H1 (cell line): ENCODE data around the gene INTS2. TPM values are rescaled to one million over a fixed set of nuclear protein-coding genes. Genes with fewer than 3 reads are reported as not detected.

Experiments used
- CTCF ChIA-PET: fragments of 300-600 bp; sonication (Branson Sonifier 250); formaldehyde crosslinking; loops from one replicate; lab custom pipeline; 2021; ENCODE audit not compliant: partially characterized antibody; lab: Charles Lee
- POLR2A ChIA-PET: fragments of 300-600 bp; sonication (Branson Sonifier 250); formaldehyde crosslinking; loops from one replicate; lab custom pipeline; 2021; ENCODE audit warnings: inconsistent platforms; ENCODE audit not compliant: partially characterized antibody; lab: Charles Lee
- DNase-seq, 2 experiments: peaks; one replicate each; pipeline versions ENCODE4 v3.0.0 to v3.0.0-alpha.2; 2010 to 2022; ENCODE audit warnings: low spot score in 2 of 2, low read depth in 1 of 2, mixed read lengths in 1 of 2
- FAIRE-seq: peaks from 2 replicates; lab custom pipeline; 2011; peaks lifted over from hg19 to GRCh38; lab: Jason Lieb, UNC
- H2AFZ ChIP-seq: 2 replicates; pipeline ENCODE4 v1.8.1; 2012; ENCODE audit warnings: low read length, inconsistent platforms
- H2AK5ac ChIP-seq: 2 replicates; pipeline ENCODE4 v1.6.1; 2013; ENCODE audit warnings: low read depth, low read length
- H2BK120ac ChIP-seq: replicated peaks from 2 replicates; pipeline ENCODE3; 2013; ENCODE audit warnings: low read depth, low read length, inconsistent platforms
- H2BK12ac ChIP-seq: 2 replicates; pipeline ENCODE4 v1.6.1; 2013; ENCODE audit warnings: low read depth, low read length
- H2BK15ac ChIP-seq: 2 replicates; pipeline ENCODE4 v1.6.1; 2013; ENCODE audit warnings: low read length
- H2BK20ac ChIP-seq: 2 replicates; pipeline ENCODE4 v1.6.1; 2013; ENCODE audit warnings: low read length
- H2BK5ac ChIP-seq: 2 replicates; pipeline ENCODE4 v1.6.1; 2013; ENCODE audit warnings: low read depth, low read length
- H3K14ac ChIP-seq: 2 replicates; pipeline ENCODE4 v1.6.1; 2013; ENCODE audit warnings: inconsistent platforms; ENCODE audit not compliant: insufficient read length
- H3K18ac ChIP-seq: 2 replicates; pipeline ENCODE4 v1.6.1; 2013; ENCODE audit warnings: low read length; ENCODE audit errors: extremely low read depth
- H3K23ac ChIP-seq: 2 replicates; pipeline ENCODE4 v1.6.1; 2013; ENCODE audit warnings: inconsistent platforms; ENCODE audit not compliant: insufficient read length
- H3K23me2 ChIP-seq: 2 replicates; pipeline ENCODE4 v1.6.1; 2013; ENCODE audit warnings: low read depth, low read length
- H3K27ac ChIP-seq: 2 replicates; pipeline ENCODE4 v1.6.1; 2011; ENCODE audit warnings: low read depth, low read length, inconsistent platforms
- H3K27me3 ChIP-seq, 4 experiments: replicated peaks in 1 of 4; 1 replicate in 1 of 4; 2 replicates in 3 of 4; pipeline versions ENCODE4 v1.6.1 to v1.8.1; 2011 to 2013; ENCODE audit warnings: low read length in 3 of 4, mild to moderate bottlenecking in 3 of 4, inconsistent platforms in 2 of 4, mixed read lengths in 2 of 4, moderate library complexity in 1 of 4; ENCODE audit not compliant: control insufficient read depth in 3 of 4, insufficient read depth in 3 of 4; ENCODE audit errors: extremely low read depth in 1 of 4
- H3K36me3 ChIP-seq, 4 experiments: 2 replicates each; pipeline versions ENCODE4 v1.6.1 to v1.8.1; 2011 to 2013; ENCODE audit warnings: mild to moderate bottlenecking in 4 of 4, low read length in 3 of 4, moderate library complexity in 2 of 4, control low read depth in 1 of 4, inconsistent platforms in 1 of 4; ENCODE audit not compliant: insufficient read depth in 4 of 4, control insufficient read depth in 2 of 4
- H3K4ac ChIP-seq: replicated peaks from 2 replicates; pipeline ENCODE3; 2013; ENCODE audit warnings: low read length, low read depth, mixed read lengths, inconsistent platforms; ENCODE audit not compliant: insufficient read length
- H3K4me1 ChIP-seq, 4 experiments: replicated peaks in 1 of 4; 1 replicate in 1 of 4; 2 replicates in 3 of 4; pipeline versions ENCODE4 v1.6.1 to v1.8.1; 2011 to 2013; ENCODE audit warnings: low read length in 3 of 4, inconsistent platforms in 2 of 4, mixed read lengths in 1 of 4; ENCODE audit not compliant: insufficient read depth in 4 of 4, control insufficient read depth in 3 of 4
- H3K4me2 ChIP-seq, 2 experiments: 2 replicates each; pipeline versions ENCODE4 v1.6.1 to v1.8.1; 2011 to 2013; ENCODE audit warnings: low read depth in 2 of 2, low read length in 2 of 2, control low read depth in 1 of 2, inconsistent platforms in 1 of 2, mild to moderate bottlenecking in 1 of 2; ENCODE audit not compliant: insufficient read depth in 1 of 2
- H3K4me3 ChIP-seq, 4 experiments: fragments of 200-600, 300-600 bp in 1 of 4; sonication (generic), shearing (Covaris generic), sonication (Bioruptor Twin) in 1 of 4; 2 replicates each; pipeline versions ENCODE4 v1.5.1 to v1.8.1; 2011 to 2016; ENCODE audit warnings: low read length in 4 of 4, low read depth in 3 of 4, control low read depth in 2 of 4, inconsistent platforms in 2 of 4, mild to moderate bottlenecking in 2 of 4, mixed read lengths in 1 of 4, moderate library complexity in 1 of 4; ENCODE audit not compliant: insufficient read depth in 2 of 4; ENCODE audit errors: extremely low read depth in 1 of 4
- H3K56ac ChIP-seq: replicated peaks from 2 replicates; pipeline ENCODE3; 2013; ENCODE audit warnings: low read depth, mild to moderate bottlenecking, mixed read lengths, low read length, inconsistent platforms; ENCODE audit not compliant: insufficient read length
- H3K79me1 ChIP-seq: 2 replicates; pipeline ENCODE4 v1.6.1; 2013; ENCODE audit warnings: low read depth, low read length, control low read depth
- H3K79me2 ChIP-seq, 2 experiments: 2 replicates each; pipeline versions ENCODE4 v1.6.1 to v1.8.1; 2012 to 2013; ENCODE audit warnings: low read length in 2 of 2, mild to moderate bottlenecking in 2 of 2, inconsistent platforms in 1 of 2; ENCODE audit not compliant: insufficient read depth in 2 of 2, control insufficient read depth in 1 of 2
- H3K9ac ChIP-seq, 4 experiments: replicated peaks in 1 of 4; 1 replicate in 1 of 4; 2 replicates in 3 of 4; pipeline versions ENCODE4 v1.6.1 to v1.8.1; 2011 to 2013; ENCODE audit warnings: low read depth in 3 of 4, low read length in 3 of 4, control low read depth in 2 of 4, mild to moderate bottlenecking in 2 of 4, moderate library complexity in 2 of 4, inconsistent platforms in 1 of 4; ENCODE audit errors: extremely low read depth in 1 of 4
- H3K9me3 ChIP-seq, 2 experiments: 2 replicates each; pipeline versions ENCODE4 v1.6.1 to v1.8.1; 2012 to 2013; ENCODE audit warnings: mild to moderate bottlenecking in 2 of 2, moderate library complexity in 2 of 2, control low read depth in 1 of 2, inconsistent platforms in 1 of 2, low read depth in 1 of 2, low read length in 1 of 2, mixed read lengths in 1 of 2; ENCODE audit not compliant: insufficient read depth in 2 of 2
- H4K20me1 ChIP-seq, 2 experiments: replicated peaks in 1 of 2; 2 replicates each; pipeline versions ENCODE3 to v1.8.1; 2011 to 2013; ENCODE audit warnings: inconsistent platforms in 2 of 2, low read length in 2 of 2, mild to moderate bottlenecking in 1 of 2; ENCODE audit not compliant: insufficient read depth in 2 of 2, control insufficient read depth in 1 of 2
- H4K5ac ChIP-seq: 2 replicates; pipeline ENCODE4 v1.6.1; 2013; ENCODE audit warnings: low read length, low read depth, mixed read lengths, inconsistent platforms; ENCODE audit not compliant: insufficient read length
- H4K8ac ChIP-seq: 2 replicates; pipeline ENCODE4 v1.8.0; 2013; ENCODE audit warnings: mild to moderate bottlenecking, moderate library complexity, low read length, inconsistent platforms; ENCODE audit not compliant: insufficient read depth; ENCODE audit errors: extremely low read depth
- H4K91ac ChIP-seq: replicated peaks from 2 replicates; pipeline ENCODE3; 2013; ENCODE audit warnings: low read length, mixed read lengths, inconsistent platforms; ENCODE audit not compliant: insufficient read length
- FOSL1 ChIP-seq: IDR thresholded peaks from 2 replicates; pipeline ENCODE4 v1.6.1; 2011; ENCODE audit warnings: mild to moderate bottlenecking, low read depth, low read length, moderate library complexity; ENCODE audit not compliant: insufficient read depth
- RAD21 ChIP-seq, 2 experiments: IDR thresholded peaks in 1 of 2; conservative IDR thresholded peaks in 1 of 2; 2 replicates each; pipeline ENCODE4 v1.6.1; 2011; ENCODE audit warnings: low read depth in 2 of 2, low read length in 2 of 2, improper control_type of control experiment in 1 of 2, inconsistent platforms in 1 of 2, mild to moderate bottlenecking in 1 of 2, moderate library complexity in 1 of 2
- WGBS, 2 experiments: shearing (Covaris generic) in 1 of 2; methylation state at CpG; one replicate each; pipeline versions ENCODE4 v1.1.6 to v1.1.7; 2013 to 2015; ENCODE audit warnings: low lambda C conversion rate in 2 of 2, mixed read lengths in 2 of 2, inconsistent platforms in 1 of 2, low coverage in 1 of 2, missing lambda C conversion rate in 1 of 2; ENCODE audit not compliant: insufficient replicate concordance in 2 of 2, insufficient coverage in 1 of 2, insufficient read length in 1 of 2; ENCODE audit errors: extremely low coverage in 1 of 2, missing lambda C conversion rate in 1 of 2; 5-methylcytosine and 5-hydroxymethylcytosine counted together
- polyA plus RNA-seq, 7 experiments: library from polyadenylated mRNA; depleted of rRNA in 3 of 7; stranded (reverse) in 5 of 7; unstranded in 2 of 7; fragments of >200 nt in 5 of 7; fragments of 200-250 nt in 2 of 7; gene quantifications; 1 replicate in 5 of 7; 2 replicates in 1 of 7; 4 replicates in 1 of 7; pipeline versions ENCODE4 v1.2.1 to v1.2.3, GENCODE V29; 2011 to 2013; ENCODE audit warnings: missing spikeins in 2 of 7, mixed read lengths in 2 of 7
- total RNA-seq: library from RNA; stranded (reverse); fragmentation: NEBNext Ultra II Directional; extraction: Animal tissue kit (Norgen Biotek cat#: 25700); gene quantifications from 2 replicates; pipeline ENCODE4 v1.2.1, GENCODE V29; 2021
- TF ChIP-seq, protein P1 (sequence below), 3 experiments: IDR thresholded peaks; 1 replicate in 2 of 3; 2 replicates in 1 of 3; pipeline versions ENCODE4 v1.5.1 to v1.6.1; 2011; ENCODE audit warnings: low read length in 3 of 3, mild to moderate bottlenecking in 3 of 3, inconsistent platforms in 2 of 3, low read depth in 1 of 3, moderate library complexity in 1 of 3; ENCODE audit not compliant: insufficient read depth in 1 of 3; ENCODE audit errors: control extremely low read depth in 1 of 3

The INTS2 gene
- total and polyA plus RNA-seq, 2 of the 8 experiments (the other 6 are each of a cell fraction or from before 2014, with no cell fraction given), result 9.4 to 21.8 TPM

DNA sequence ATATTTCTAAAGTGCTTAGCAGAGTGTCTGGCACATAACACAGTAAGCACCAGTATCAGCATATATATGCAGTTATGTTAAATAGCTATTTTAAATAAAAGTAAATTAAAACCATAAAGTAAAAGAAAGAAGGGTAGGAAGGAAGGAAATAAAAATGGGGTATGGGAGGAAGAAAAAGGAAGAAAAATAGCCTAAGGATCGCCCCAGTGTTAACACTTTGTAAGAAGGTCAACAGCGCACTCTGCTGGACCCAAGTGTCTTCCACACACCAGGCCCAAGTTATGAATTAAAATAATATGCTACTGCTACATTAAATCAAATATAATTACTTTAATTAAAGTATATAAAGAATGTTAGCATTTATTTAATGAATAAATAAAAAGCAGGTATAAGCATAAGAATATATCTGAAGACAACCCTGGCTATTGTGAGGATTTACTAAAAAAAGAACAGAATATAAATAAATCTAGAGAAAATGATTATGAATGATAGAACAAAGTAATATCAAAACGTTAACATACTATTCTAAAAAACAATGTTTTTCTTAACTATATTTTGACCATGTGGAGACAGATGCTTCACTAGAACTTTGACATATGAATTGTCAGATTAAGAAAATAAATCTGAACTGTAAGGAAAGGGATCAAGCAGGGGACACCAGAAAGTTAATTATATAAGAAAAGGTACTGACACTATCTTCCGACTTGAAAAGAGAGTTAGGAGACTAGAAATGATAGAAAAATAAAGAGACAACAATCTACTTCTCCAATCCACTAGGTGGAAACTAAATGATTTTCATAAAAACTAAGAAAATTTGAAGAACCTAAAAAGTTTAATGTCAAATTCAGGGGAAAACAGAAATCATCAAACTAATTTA lies 90.4 kb downstream of the INTS2 start:
- no peak overlapping the region for H2BK12ac ChIP-seq
- no peak overlapping the region for H3K4me3 ChIP-seq
- H2BK120ac ChIP-seq, result no peak overlapping the region
- FAIRE-seq (no peak), DNase-seq (no peak)
- no peak overlapping the region for H2BK5ac ChIP-seq
- H3K4ac ChIP-seq, result no peak overlapping the region
- no peak overlapping the region for H2BK15ac ChIP-seq
- H3K36me3 ChIP-seq, result peaks cover 0 to 10% (median 0%) of the 10 kb centered on the region in 4 experiments; a peak in 1 of 8 replicates
- no peak overlapping the region for H2AK5ac ChIP-seq
- no peak overlapping the region for H3K27ac ChIP-seq
- no peak overlapping the region for H2AFZ ChIP-seq
- 48% methylated on average over 4 of the region's 4 CpGs; no CpG with 5 or more reads in 1 of the 2 experiments for WGBS, 2 experiments
- no peaks in the 10 kb centered on the region for H3K79me1 ChIP-seq
- no peak overlapping the region for H3K18ac ChIP-seq
- TF ChIP-seq RAD21 (IDR thresholded peaks at IDR 0.05 in 1 of 2, conservative IDR thresholded peaks at IDR 0.05 in 1 of 2; ENCODE audit: low read depth in 2 of 2, low read length in 2 of 2) (peak; percentile 80 to 81), FOSL1 (no peak)
- TF ChIP-seq, protein P1, sequence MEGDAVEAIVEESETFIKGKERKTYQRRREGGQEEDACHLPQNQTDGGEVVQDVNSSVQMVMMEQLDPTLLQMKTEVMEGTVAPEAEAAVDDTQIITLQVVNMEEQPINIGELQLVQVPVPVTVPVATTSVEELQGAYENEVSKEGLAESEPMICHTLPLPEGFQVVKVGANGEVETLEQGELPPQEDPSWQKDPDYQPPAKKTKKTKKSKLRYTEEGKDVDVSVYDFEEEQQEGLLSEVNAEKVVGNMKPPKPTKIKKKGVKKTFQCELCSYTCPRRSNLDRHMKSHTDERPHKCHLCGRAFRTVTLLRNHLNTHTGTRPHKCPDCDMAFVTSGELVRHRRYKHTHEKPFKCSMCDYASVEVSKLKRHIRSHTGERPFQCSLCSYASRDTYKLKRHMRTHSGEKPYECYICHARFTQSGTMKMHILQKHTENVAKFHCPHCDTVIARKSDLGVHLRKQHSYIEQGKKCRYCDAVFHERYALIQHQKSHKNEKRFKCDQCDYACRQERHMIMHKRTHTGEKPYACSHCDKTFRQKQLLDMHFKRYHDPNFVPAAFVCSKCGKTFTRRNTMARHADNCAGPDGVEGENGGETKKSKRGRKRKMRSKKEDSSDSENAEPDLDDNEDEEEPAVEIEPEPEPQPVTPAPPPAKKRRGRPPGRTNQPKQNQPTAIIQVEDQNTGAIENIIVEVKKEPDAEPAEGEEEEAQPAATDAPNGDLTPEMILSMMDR (IDR thresholded peaks at IDR 0.05; ENCODE audit: control extremely low read depth in 1 of 3, insufficient read depth in 1 of 3, low read depth in 1 of 3, low read length in 3 of 3), result peak; percentile 46 to 64 (median 63)
- no peaks in the 10 kb centered on the region for H3K23me2 ChIP-seq
- POLR2A ChIA-PET, result no interaction called here
- no peaks in the 10 kb centered on the region for H3K9me3 ChIP-seq
- H3K79me2 ChIP-seq, result no peaks in the 10 kb centered on the region
- H2BK20ac ChIP-seq, result no peak overlapping the region
- H4K91ac ChIP-seq, result no peak overlapping the region
- H4K5ac ChIP-seq, result no peak overlapping the region
- no peak overlapping the region for H3K4me2 ChIP-seq
- H4K8ac ChIP-seq, result no peak overlapping the region
- H3K23ac ChIP-seq, result no peak overlapping the region
- H3K56ac ChIP-seq, result no peak overlapping the region
- no peak overlapping the region for H3K14ac ChIP-seq
- H3K27me3 ChIP-seq, result no peaks in the 10 kb centered on the region; a peak in 1 of 7 replicates
- no peaks in the 10 kb centered on the region for H3K4me1 ChIP-seq
- CTCF ChIA-PET, result interaction anchor here (0.7 to 2.0 kb wide), 13 partner anchors 8 to 272 kb away, joined by 3 to 18 read pairs (median 4); no protein-coding TSS in a partner anchor
- no peak overlapping the region for H3K9ac ChIP-seq
- H4K20me1 ChIP-seq, result peaks cover 0 to 1% of the 10 kb centered on the region in 2 experiments
